Measurements from ENCODE around the gene SLC48A1.

Gene SLC48A1

GRCh38 chr12:47736877-47737676 lies 36.0 kb upstream of the SLC48A1 start:
- TF ChIP-seq CTCF (IDR thresholded peaks at IDR 0.05; ENCODE audit: low read depth, low read length) = no peak
- no peak overlapping the region for H3K4me3 ChIP-seq (ENCODE audit: low read depth, low read length)
- H3K36me3 ChIP-seq = no peaks in the 10 kb centered on the region
- H3K9me3 ChIP-seq = no peaks in the 10 kb centered on the region
- H3K4me1 ChIP-seq = peaks cover 10% of the 10 kb centered on the region
- no peaks in the 10 kb centered on the region for H3K27me3 ChIP-seq
- DNase-seq = peak; percentile 52

- Histone ChIP-seq H3K4me3 (ENCODE audit: low read depth, low read length) (no peak overlapping the region), H3K36me3 (no peaks in the 10 kb centered on the region), H3K27me3 (no peaks in the 10 kb centered on the region), H3K9me3 (no peaks in the 10 kb centered on the region), H3K4me1 (peaks cover 10% of the 10 kb centered on the region)
- no peak for TF ChIP-seq CTCF (IDR thresholded peaks at IDR 0.05; ENCODE audit: low read depth, low read length)
- DNase-seq = no peak
Measured at GRCh38 chr12:47737936-47738594, 35.0 kb upstream of the SLC48A1 start.

- H3K4me1 ChIP-seq = peaks cover 10% of the 10 kb centered on the region
- H3K27me3 ChIP-seq = no peaks in the 10 kb centered on the region
- no peak for DNase-seq
- H3K9me3 ChIP-seq = no peaks in the 10 kb centered on the region
- no peaks in the 10 kb centered on the region for H3K36me3 ChIP-seq
- no peak overlapping the region for H3K4me3 ChIP-seq (ENCODE audit: low read depth, low read length)
- no peak for TF ChIP-seq CTCF (IDR thresholded peaks at IDR 0.05; ENCODE audit: low read depth, low read length)
Measured at GRCh38 chr12:47739297-47739696, 33.7 kb upstream of the SLC48A1 start.

- TF ChIP-seq CTCF (IDR thresholded peaks at IDR 0.05; ENCODE audit: low read depth, low read length) = no peak
- no peaks in the 10 kb centered on the region for H3K36me3 ChIP-seq
- H3K27me3 ChIP-seq = no peaks in the 10 kb centered on the region
- H3K9me3 ChIP-seq = no peaks in the 10 kb centered on the region
- DNase-seq = no peak
- no peak overlapping the region for H3K4me3 ChIP-seq (ENCODE audit: low read depth, low read length)
- H3K4me1 ChIP-seq = peaks cover 10% of the 10 kb centered on the region
Measured at GRCh38 chr12:47739979-47740378, 33.1 kb upstream of the SLC48A1 start.

GRCh38 chr12:47740606-47741339 lies 32.3 kb upstream of the SLC48A1 start:
- no peak overlapping the region for H3K4me3 ChIP-seq (ENCODE audit: low read depth, low read length)
- no peaks in the 10 kb centered on the region for H3K36me3 ChIP-seq
- DNase-seq = no peak
- no peaks in the 10 kb centered on the region for H3K9me3 ChIP-seq
- peaks cover 10% of the 10 kb centered on the region for H3K4me1 ChIP-seq
- TF ChIP-seq CTCF (IDR thresholded peaks at IDR 0.05; ENCODE audit: low read depth, low read length) = no peak
- no peaks in the 10 kb centered on the region for H3K27me3 ChIP-seq
